HG02852 (cell line): ENCODE results near the gene RAB1B.
"Not testable (repeated sequence)": the region's sequence is repeated elsewhere in the genome, so short reads cannot be mapped to it uniquely, and the experiment has no call there.

Experiments used
- ATAC-seq: cut with Tn5 transposase; IDR thresholded peaks from one replicate; pipeline ENCODE4 v1.9.1; 2021; ENCODE audit warnings: mild to moderate bottlenecking, moderate library complexity; ENCODE audit not compliant: unreplicated experiment

RAB1B gene

GRCh38 chr11:66317723-66318599 is 49.5 kb downstream of the RAB1B start:
- no peak for ATAC-seq

- no peak for ATAC-seq
Observed at GRCh38 chr11:66318600-66318970, 50.1 kb downstream of the RAB1B start.

GRCh38 chr11:66320289-66320688 is 51.9 kb downstream of the RAB1B start:
- not testable (repeated sequence) for ATAC-seq

- not testable (repeated sequence) for ATAC-seq
Observed at GRCh38 chr11:66320748-66321147, 52.3 kb downstream of the RAB1B start.

- no peak for ATAC-seq
Observed at GRCh38 chr11:66321606-66322005, 53.2 kb downstream of the RAB1B start.

GRCh38 chr11:66322732-66323427 is 54.4 kb downstream of the RAB1B start:
- no peak for ATAC-seq

GRCh38 chr11:66323684-66324083 is 55.2 kb downstream of the RAB1B start:
- ATAC-seq: no peak

GRCh38 chr11:66324664-66325063 is 56.2 kb downstream of the RAB1B start:
- no peak for ATAC-seq

GRCh38 chr11:66325263-66325671 is 56.8 kb downstream of the RAB1B start:
- no peak for ATAC-seq

- ATAC-seq: no peak
Observed at GRCh38 chr11:66326261-66327111, 58.0 kb downstream of the RAB1B start.
